ENCODE results near the gene NAB2.

The NAB2 gene

DNA sequence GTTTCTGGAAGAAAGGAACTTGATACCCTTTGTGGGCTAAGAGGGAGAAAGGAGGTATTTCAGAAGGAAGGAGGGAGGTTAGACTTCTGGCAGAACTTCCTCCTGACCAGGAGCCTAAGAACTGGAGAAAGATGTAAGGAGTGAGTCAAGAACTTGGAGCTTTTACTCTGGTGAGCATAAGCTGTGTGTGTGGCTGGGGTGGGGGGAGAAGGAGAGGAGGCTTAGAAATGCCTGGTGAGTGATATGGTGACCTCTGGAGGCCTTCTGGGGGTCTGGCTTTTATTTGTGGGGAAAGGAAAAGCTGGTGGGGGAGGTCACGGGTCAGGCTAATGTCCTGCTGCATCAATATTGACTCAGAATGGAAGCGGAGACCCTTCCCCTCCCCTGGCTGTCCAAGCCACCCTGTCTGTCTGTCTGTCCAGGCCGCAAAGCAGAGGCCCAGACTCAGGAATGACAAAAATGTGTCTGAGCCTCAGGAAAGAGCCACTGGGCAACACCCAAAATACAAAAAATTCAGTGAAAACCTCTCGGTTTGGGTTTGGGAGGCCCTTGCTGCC, 44.2 kb downstream of the NAB2 start:
- no peak for DNase-seq (ENCODE audit: low read depth, low spot score)

DNA sequence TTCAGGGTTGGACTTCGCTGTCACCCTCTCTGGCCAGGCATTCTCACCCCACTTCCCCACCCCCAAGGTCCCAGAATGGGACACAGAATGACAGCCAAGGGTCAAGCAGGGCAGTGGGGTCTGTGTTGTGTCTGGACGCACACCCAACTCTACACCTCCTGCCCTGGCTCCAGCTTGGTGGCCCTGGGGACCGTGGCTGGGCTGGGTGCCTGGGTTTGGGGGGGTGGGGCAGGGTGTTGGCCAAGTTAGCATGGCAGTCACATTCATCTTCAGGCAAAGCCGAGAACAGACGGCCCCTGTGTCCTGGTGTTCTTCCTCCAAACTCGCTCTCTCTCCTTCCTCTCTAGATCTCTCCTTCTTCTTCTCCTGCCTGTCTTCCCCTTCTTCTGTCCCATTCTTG, 45.0 kb downstream of the NAB2 start:
- DNase-seq (ENCODE audit: low read depth, low spot score): no peak

DNA sequence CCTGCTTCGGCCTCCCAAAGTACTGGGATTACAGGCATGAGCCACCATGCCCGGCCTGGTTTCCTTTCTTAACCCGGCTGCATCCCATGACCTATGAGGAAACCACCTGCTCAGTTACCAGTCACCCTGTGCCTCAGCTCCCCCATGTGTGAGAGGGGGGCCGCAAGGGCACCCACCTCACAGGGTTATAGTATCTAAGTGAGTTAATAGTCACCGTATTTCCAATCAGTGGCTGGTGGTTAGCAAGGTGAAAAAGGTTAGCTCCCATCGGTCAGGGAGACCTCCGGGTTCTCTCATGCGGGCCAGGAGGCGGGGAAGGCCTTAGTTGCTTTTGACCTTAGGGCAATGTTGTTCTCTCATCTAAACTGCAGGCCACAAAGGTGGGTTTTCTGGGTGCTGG, 46.0 kb downstream of the NAB2 start:
- no peak for DNase-seq (ENCODE audit: low read depth, low spot score)

DNA sequence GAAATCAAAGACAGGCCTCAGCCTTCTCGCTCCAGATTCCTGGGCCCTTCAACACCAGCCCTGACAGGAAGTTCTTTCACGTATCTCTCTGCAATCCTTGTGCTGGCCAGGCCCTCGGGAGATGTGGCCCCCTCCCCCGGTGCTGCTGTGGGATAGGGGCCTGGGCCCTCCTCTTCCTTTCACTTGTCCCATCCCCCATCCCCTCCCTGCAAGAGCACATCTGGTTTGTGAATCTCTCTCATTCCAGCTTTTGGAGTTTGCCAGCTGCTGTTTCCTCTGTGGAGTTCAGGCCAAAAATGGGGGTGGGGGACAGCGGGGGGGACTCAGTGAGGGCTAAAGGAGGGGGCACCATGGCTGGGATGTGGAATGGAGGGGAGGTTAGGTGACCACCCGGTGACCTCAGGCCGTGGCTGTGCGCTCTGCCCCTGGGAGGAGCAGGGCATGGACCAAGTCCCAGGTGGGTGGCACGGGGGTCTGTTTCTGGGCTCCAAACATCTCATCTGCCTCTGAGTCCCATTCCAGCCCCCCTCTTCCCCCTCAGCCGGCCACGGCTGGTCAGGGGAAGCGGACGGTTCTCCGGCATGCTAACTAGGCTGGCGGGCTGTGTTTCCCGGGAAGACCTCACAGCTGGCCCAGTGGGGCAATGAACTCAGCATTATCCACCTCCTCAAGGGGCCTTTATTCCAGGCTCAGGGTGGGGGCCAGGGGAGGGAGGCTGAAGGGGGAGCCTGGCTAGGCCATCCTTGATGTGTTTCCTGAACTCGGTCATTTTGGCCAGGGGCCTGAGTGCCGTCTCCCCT, 46.8 kb downstream of the NAB2 start:
- DNase-seq (ENCODE audit: low read depth, low spot score): no peak

DNA sequence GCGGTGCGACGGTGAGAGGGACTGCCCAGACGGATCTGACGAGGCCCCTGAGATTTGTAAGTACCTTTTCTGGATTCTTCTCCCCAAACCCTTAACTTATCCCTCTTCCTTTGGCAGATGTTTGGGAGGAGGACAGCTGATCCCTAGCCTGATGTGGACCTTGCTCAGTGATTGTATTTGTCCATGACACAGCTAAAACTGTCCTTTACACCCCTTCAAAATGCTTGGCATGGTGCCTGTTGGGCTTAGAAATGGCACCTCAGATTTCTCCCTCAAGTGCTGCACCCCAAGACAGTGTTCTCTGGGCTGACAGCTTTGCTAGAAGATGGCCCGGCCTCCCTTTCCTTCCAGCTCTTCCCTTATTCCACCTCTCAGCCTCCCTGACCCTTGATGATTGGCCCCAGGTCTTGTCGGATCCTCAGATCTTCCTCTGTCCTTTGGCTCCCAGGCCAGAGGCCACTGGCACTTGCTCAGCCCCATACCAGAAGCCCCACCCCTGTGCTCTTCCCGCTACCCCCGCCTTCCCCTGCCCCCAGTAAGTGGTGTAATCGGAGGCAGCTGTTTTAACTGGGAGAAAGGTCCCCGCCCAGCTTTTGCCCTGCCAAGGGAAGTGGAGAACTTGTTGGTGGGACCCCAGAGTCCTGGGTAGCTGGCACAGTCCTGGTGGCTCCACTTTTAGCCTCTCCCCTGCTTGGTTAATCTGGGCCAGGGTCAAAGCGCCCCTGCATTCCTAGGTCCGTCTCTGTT, 49.8 kb downstream of the NAB2 start:
- no peak for DNase-seq (ENCODE audit: low read depth, low spot score)

DNA sequence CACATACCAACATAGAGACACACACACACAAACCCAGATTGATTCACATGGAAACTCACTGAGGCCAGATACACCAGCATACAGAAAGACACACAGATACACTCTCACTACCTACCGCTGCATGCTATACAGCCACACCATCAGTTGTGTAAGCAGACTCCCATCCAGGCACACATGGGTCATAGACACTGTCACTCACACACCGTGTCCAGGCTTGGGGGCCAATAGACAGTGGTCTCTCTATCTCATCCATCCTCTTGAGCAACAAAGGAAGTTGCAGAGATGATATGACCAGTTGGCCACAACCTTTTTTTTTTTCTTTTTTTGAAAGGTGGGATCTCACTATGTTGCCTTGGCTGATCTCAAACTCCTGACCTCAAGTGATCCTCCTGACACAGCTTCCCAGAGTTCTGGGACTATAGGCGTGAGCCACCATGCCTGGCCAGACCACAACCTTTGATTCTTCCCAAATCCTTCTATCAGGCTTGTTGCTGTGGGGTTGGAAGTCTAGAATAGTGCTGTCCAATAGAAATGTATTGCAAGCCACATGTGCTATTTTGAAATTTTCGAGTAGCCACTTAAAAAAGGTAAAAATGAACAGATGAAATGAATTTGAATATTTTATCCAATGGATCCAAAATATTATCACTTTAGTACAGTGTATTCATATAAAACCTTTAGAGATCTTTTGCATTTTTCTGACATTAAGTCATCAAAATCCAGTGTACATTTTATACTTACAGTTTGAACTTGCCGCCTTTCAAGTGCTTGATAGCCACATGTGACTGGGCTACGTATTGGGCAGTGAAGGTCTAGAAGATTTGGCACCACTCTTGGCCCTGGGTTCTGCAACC, 51.1 kb downstream of the NAB2 start:
- DNase-seq (ENCODE audit: low read depth, low spot score): no peak

DNA sequence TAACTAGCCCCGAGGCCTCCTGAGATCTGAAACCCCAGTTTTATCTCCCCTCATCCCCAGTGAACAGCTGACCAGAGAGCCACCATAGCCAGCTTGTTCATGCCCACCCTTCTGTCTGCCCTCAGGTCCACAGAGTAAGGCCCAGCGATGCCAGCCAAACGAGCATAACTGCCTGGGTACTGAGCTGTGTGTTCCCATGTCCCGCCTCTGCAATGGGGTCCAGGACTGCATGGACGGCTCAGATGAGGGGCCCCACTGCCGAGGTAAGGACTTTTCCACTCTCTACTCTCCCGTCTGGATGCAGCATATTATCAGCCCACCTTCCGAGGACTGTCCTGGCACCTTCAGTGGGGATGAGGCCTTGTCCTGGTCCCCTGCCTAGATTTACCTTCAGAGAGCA, 52.3 kb downstream of the NAB2 start:
- DNase-seq (ENCODE audit: low read depth, low spot score): no peak

DNA sequence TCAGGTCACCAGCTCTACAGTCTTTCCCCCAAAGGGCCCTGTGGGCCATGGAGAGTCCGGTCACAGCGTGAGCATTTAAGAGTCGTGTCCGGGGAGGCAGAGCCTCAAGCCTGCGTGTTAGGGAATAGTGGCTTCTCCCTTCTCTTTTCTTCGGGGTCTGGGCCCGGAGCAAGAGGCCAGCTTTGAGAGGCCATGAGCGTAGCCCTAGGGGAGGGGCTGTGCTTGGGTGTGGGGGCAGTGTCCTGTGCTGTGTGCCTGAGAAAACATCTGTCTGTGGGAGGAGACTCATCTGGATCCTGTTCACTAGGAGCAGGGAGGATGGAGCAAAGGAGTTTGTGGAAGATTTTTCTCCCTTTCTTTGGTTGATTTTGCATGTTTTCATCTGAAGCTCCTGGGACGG, 53.2 kb downstream of the NAB2 start:
- no peak for DNase-seq (ENCODE audit: low read depth, low spot score)

DNA sequence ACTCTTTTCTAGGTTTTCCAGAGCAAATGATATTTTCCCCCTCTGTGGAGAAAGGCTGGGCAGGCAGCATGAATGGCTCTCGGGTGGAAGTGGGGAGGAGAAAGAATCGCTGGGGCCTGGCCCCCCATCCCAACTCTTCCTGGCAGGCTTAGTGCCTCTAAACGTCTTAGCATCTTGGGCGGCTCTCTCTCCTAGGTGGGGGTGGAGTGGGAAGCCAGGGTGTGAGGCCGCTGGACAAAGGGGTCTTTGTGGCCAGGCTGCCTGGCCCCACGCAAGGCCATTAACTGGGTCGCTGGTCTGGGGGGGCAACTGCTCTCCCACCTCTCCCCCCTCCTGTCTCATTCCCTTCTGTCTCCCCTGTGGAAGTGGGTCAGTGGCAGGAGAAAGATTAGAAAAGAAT, 53.8 kb downstream of the NAB2 start:
- no peak for DNase-seq (ENCODE audit: low read depth, low spot score)

DNA sequence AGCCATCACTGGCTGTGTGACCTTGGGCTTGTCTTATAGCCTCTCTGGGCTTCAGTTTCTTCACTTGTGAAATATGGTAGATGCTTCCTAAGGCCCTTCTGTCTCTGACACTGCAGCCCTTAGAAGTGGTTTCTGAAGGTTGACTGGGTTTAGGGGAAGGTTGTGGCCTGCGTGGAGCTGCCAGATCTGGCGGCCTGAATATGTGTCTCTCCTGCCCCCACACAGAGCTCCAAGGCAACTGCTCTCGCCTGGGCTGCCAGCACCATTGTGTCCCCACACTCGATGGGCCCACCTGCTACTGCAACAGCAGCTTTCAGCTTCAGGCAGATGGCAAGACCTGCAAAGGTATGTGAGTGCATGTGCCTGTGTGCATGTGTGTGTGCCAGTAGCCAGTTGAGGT, 54.5 kb downstream of the NAB2 start:
- DNase-seq (ENCODE audit: low read depth, low spot score): no peak

Measured in smooth muscle cell of the brain vasculature (primary cell).